NCI-H226 (cell line): ENCODE measurements around the gene CYP11A1.

Experiments
- DNase-seq: peaks from one replicate; pipeline ENCODE4 v3.0.0-alpha.2; 2015

The CYP11A1 gene

GRCh38 chr15:74387621-74388362 lies 20.3 kb upstream of the CYP11A1 start:
- DNase-seq, result peak; percentile 92

- DNase-seq, result no peak
Measured at GRCh38 chr15:74387141-74387541, 19.7 kb upstream of the CYP11A1 start.

GRCh38 chr15:74386496-74387140 lies 19.2 kb upstream of the CYP11A1 start:
- DNase-seq, result no peak

GRCh38 chr15:74385733-74386132 lies 18.3 kb upstream of the CYP11A1 start:
- no peak for DNase-seq

GRCh38 chr15:74384881-74385643 lies 17.6 kb upstream of the CYP11A1 start:
- peak; percentile 95 for DNase-seq

GRCh38 chr15:74384566-74384880 lies 17.1 kb upstream of the CYP11A1 start:
- DNase-seq, result no peak

GRCh38 chr15:74383695-74384565 lies 16.5 kb upstream of the CYP11A1 start:
- DNase-seq, result peak; percentile 74

- DNase-seq, result no peak
Measured at GRCh38 chr15:74383286-74383685, 15.8 kb upstream of the CYP11A1 start.

GRCh38 chr15:74382004-74382816 lies 14.8 kb upstream of the CYP11A1 start:
- peak; percentile 94 for DNase-seq

GRCh38 chr15:74381481-74381880 lies 14.0 kb upstream of the CYP11A1 start:
- DNase-seq, result no peak

- DNase-seq, result no peak
Measured at GRCh38 chr15:74381190-74381453, 13.7 kb upstream of the CYP11A1 start.

- DNase-seq, result no peak
Measured at GRCh38 chr15:74380361-74381189, 13.1 kb upstream of the CYP11A1 start.

GRCh38 chr15:74378848-74379247 lies 11.4 kb upstream of the CYP11A1 start:
- DNase-seq, result peak; percentile 97

- no peak for DNase-seq
Measured at GRCh38 chr15:74377831-74378766, 10.7 kb upstream of the CYP11A1 start.

GRCh38 chr15:74376825-74377581 lies 9.6 kb upstream of the CYP11A1 start:
- no peak for DNase-seq

- no peak for DNase-seq
Measured at GRCh38 chr15:74376226-74376625, 8.8 kb upstream of the CYP11A1 start.

- DNase-seq, result peak; percentile 86
Measured at GRCh38 chr15:74375303-74375693, 7.9 kb upstream of the CYP11A1 start.

GRCh38 chr15:74374648-74375302 lies 7.3 kb upstream of the CYP11A1 start:
- no peak for DNase-seq
